A673 (cell line): Measurements from ENCODE around the gene SOX5. TPM values are rescaled to one million over a fixed set of nuclear protein-coding genes. Genes with fewer than 3 reads are reported as not detected.

Source experiments
- BruUV-seq: library from RNA; stranded (reverse); fragments of 400-500 nt; replicated peaks from 2 replicates; lab custom pipeline; 2021; lab: Mats Ljungman, UMichigan
- CTCF ChIA-PET: fragments of 300-600 bp; sonication (Branson Sonifier 250); formaldehyde crosslinking; loops from one replicate; lab custom pipeline; 2022; ENCODE audit warnings: antibody characterized with exemption; lab: Charles Lee
- POLR2A ChIA-PET: fragments of 300-600 bp; sonication (Branson Sonifier 250); formaldehyde crosslinking; loops from one replicate; lab custom pipeline; 2022; ENCODE audit warnings: antibody characterized with exemption; ENCODE audit not compliant: low non-redundant PET; lab: Charles Lee
- DNase-seq: peaks from one replicate; pipeline ENCODE4 v3.0.0-alpha.2; 2015; ENCODE audit warnings: low spot score
- H3K27ac ChIP-seq: fragments of 200-600 bp; sonication (generic); 2 replicates; pipeline ENCODE4 v1.5.1; 2016; ENCODE audit warnings: mixed run types, low read depth, mild to moderate bottlenecking, mixed read lengths, antibody characterized with exemption, low read length; ENCODE audit not compliant: poor library complexity, severe bottlenecking
- H3K27me3 ChIP-seq: fragments of 200-600 bp; sonication (generic); replicated peaks from 2 replicates; pipeline ENCODE4 v1.6.1; 2017; ENCODE audit warnings: mixed run types, low read depth, mild to moderate bottlenecking, mixed read lengths, antibody characterized with exemption, low read length; ENCODE audit not compliant: insufficient read depth, poor library complexity
- H3K36me3 ChIP-seq: fragments of 200-600 bp; sonication (generic); 2 replicates; pipeline ENCODE4 v1.6.1; 2016; ENCODE audit warnings: mixed run types, mild to moderate bottlenecking, mixed read lengths, antibody characterized with exemption, low read length; ENCODE audit not compliant: insufficient read depth, poor library complexity, severe bottlenecking
- H3K4me1 ChIP-seq: fragments of 200-600 bp; sonication (generic); 2 replicates; pipeline ENCODE4 v1.6.1; 2017; ENCODE audit warnings: mixed run types, mild to moderate bottlenecking, mixed read lengths, antibody characterized with exemption, low read length; ENCODE audit not compliant: insufficient read depth, poor library complexity, severe bottlenecking
- H3K4me3 ChIP-seq: fragments of 200-600 bp; sonication (generic); 2 replicates; pipeline ENCODE4 v1.5.1; 2016; ENCODE audit warnings: low read depth, mixed run types, mild to moderate bottlenecking, mixed read lengths, low read length; ENCODE audit not compliant: poor library complexity, severe bottlenecking
- H3K9me3 ChIP-seq: fragments of 200-600 bp; sonication (generic); 2 replicates; pipeline ENCODE4 v1.6.1; 2016; ENCODE audit warnings: mixed run types, low read depth, mild to moderate bottlenecking, mixed read lengths, antibody characterized with exemption, low read length; ENCODE audit not compliant: poor library complexity, severe bottlenecking
- EZH2 ChIP-seq: fragments of 200-600 bp; sonication (generic); IDR thresholded peaks from 2 replicates; pipeline ENCODE4 v1.6.1; 2017; ENCODE audit warnings: borderline replicate concordance, low read depth, mild to moderate bottlenecking, mixed read lengths, antibody characterized with exemption, low read length; ENCODE audit not compliant: poor library complexity, severe bottlenecking
- intact Hi-C: fragments of 100-400 bp; cut with micrococcal nuclease; formaldehyde crosslinking; loops from one replicate; pipeline ENCODE4 v1.10.0; 2022; ENCODE audit not compliant: unreplicated experiment
- total RNA-seq: library from RNA; stranded (reverse); gene quantifications from 2 replicates; pipeline ENCODE4 v1.2.3, GENCODE V29; 2021
- TF ChIP-seq, protein P1 (sequence below): fragments of 300-800, 200-600 bp; sonication (generic); conservative IDR thresholded peaks from 2 replicates; pipeline ENCODE4 v1.5.1; 2017; ENCODE audit warnings: low read depth, mild to moderate bottlenecking, antibody characterized with exemption, low read length, moderate library complexity, mixed read lengths

SOX5 gene
- total RNA-seq, 1 experiment from 2014 or later = 11.9 TPM

DNA sequence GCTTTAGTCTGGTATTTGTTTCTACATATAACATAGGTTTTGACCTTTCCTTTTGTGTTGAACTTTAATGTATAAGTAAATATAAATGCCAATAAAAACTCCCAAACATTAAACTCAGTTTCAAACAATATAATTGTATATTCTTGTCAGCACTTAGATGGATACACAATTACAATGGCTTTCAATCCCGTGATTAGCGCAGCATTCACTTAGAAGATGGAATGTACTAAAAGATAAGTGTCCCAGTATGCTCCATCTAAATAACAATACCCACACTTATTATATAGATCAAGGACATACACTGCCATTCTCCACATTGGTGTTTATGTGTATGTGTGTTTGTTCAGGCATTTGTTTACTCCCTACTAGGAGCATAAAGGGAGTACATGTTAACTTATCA, 193.1 kb downstream of the SOX5 start:
- H3K27me3 ChIP-seq = no peaks in the 10 kb centered on the region
- BruUV-seq = no TSS peak
- intact Hi-C loops = no loop called here
- ChIA-PET POLR2A (interaction anchor here (0.7 kb wide), 1 partner anchor 1631 kb away, joined by 3 read pairs; no protein-coding TSS in a partner anchor), CTCF (no interaction called here)
- H3K4me1 ChIP-seq = peaks cover 5% of the 10 kb centered on the region
- H3K9me3 ChIP-seq = no peaks in the 10 kb centered on the region
- H3K4me3 ChIP-seq = no peak overlapping the region
- DNase-seq = no peak
- H3K36me3 ChIP-seq = no peaks in the 10 kb centered on the region
- H3K27ac ChIP-seq = no peak overlapping the region
- TF ChIP-seq EZH2 = no peak
- TF ChIP-seq, protein P1, sequence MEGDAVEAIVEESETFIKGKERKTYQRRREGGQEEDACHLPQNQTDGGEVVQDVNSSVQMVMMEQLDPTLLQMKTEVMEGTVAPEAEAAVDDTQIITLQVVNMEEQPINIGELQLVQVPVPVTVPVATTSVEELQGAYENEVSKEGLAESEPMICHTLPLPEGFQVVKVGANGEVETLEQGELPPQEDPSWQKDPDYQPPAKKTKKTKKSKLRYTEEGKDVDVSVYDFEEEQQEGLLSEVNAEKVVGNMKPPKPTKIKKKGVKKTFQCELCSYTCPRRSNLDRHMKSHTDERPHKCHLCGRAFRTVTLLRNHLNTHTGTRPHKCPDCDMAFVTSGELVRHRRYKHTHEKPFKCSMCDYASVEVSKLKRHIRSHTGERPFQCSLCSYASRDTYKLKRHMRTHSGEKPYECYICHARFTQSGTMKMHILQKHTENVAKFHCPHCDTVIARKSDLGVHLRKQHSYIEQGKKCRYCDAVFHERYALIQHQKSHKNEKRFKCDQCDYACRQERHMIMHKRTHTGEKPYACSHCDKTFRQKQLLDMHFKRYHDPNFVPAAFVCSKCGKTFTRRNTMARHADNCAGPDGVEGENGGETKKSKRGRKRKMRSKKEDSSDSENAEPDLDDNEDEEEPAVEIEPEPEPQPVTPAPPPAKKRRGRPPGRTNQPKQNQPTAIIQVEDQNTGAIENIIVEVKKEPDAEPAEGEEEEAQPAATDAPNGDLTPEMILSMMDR = no peak

DNA sequence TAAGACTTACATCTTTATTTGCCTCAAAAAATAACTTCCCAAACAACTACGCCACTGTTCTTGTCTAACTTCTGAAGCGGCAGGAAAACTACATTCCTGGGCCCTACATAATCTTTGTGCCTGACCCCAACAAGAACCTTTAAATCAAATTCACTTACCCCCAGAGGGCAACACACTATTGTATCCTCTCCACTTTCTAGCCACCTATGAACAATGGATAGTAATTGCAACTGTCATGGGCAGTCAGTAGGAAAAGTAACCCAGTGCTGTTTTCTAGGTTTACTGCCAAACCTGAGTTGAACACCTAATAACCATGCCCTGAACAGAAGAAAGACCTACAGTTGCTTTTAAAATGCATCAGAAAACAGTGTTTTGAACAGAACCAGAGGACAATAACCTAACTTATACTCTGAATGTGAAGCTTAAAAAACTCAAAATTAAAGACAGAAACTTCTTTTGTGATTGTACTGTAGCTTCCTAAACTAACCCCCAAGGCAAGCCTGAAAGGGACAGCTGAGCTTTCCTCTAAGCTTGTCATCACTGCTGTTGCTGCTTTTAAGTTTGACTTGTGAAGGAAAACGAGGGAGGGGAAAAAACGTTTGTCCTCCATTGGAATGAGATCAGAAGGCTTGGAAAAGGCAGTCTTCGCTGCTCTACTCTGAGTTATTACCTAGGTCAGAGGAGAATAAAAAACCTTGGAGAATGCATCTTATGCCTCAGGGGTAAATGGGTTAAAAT, 195.7 kb downstream of the SOX5 start:
- no peak overlapping the region for H3K27ac ChIP-seq
- H3K4me3 ChIP-seq = no peak overlapping the region
- ChIA-PET CTCF (no interaction called here), POLR2A (interaction anchor here (0.6 kb wide), 1 partner anchor 1156 kb away, joined by 3 read pairs; no protein-coding TSS in a partner anchor)
- no TSS peak for BruUV-seq
- H3K36me3 ChIP-seq = no peaks in the 10 kb centered on the region
- intact Hi-C loops = no loop called here
- no peak for TF ChIP-seq EZH2
- TF ChIP-seq, protein P1 = no peak
- DNase-seq = no peak
- H3K9me3 ChIP-seq = no peaks in the 10 kb centered on the region
- H3K4me1 ChIP-seq = peaks cover 5% of the 10 kb centered on the region
- H3K27me3 ChIP-seq = no peaks in the 10 kb centered on the region

DNA sequence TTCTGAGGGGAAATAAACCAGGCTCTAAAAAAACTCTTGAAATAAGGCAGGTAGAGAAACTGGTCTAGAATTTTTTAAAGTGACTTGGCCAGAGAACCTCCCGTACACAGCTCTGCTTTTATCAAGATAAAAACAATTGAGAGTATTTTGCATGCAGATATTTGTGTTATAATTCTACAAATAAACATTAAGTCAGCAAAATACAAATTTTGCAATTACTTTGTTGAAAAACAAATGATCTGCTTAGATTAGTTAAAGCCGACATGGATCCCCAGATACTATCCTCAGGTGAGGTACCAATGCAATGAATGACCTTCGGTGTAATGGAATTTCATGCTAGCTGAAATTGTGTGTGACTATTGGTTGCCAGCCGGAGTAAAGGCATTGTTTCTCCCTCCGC, 197.2 kb downstream of the SOX5 start:
- no peak for TF ChIP-seq EZH2
- TF ChIP-seq, protein P1 = no peak
- Histone ChIP-seq H3K9me3 (no peaks in the 10 kb centered on the region), H3K27ac (no peak overlapping the region), H3K36me3 (no peaks in the 10 kb centered on the region), H3K4me1 (peaks cover under 1% of the 10 kb centered on the region), H3K27me3 (no peaks in the 10 kb centered on the region), H3K4me3 (no peak overlapping the region)
- CTCF ChIA-PET = no interaction called here
- POLR2A ChIA-PET = no interaction called here
- DNase-seq = no peak
- no TSS peak for BruUV-seq
- intact Hi-C loops = no loop called here
